Activated B cell treated with CpG ODN at 0.5 μM for 24 hours (primary cell): ENCODE measurements around the gene EPHA6. TPM values are rescaled to one million over a fixed set of nuclear protein-coding genes. Genes with fewer than 3 reads are reported as not detected.

Experiments used
- ATAC-seq: fragments of 200-7000 bp; cut with Tn5 transposase; one replicate; pipeline ENCODE4 v1.10.0; 2021; ENCODE audit warnings: low read depth, mild to moderate bottlenecking, moderate library complexity
- CTCF ChIA-PET: fragments of 350-600 bp; sonication (Branson Sonifier 250); formaldehyde crosslinking; loops from one replicate; lab custom pipeline; 2021; ENCODE audit warnings: antibody characterized with exemption; lab: Charles Lee
- POLR2A ChIA-PET: fragments of 350-600 bp; sonication (Branson Sonifier 250); formaldehyde crosslinking; loops from one replicate; lab custom pipeline; 2021; ENCODE audit warnings: antibody characterized with exemption; lab: Charles Lee
- DNase-seq: peaks from one replicate; pipeline ENCODE4 v3.0.0; 2022
- H3K27ac Mint-ChIP-seq: one replicate; pipeline ENCODE4 v1.8.0; 2020; ENCODE audit warnings: mixed read lengths
- H3K27me3 Mint-ChIP-seq: one replicate; pipeline ENCODE4 v1.8.0; 2021; ENCODE audit warnings: mixed read lengths
- H3K36me3 Mint-ChIP-seq: one replicate; pipeline ENCODE4 v1.8.0; 2021; ENCODE audit warnings: low read depth, mixed read lengths
- H3K4me1 Mint-ChIP-seq: one replicate; pipeline ENCODE4 v1.8.0; 2021; ENCODE audit warnings: mixed read lengths
- H3K4me3 Mint-ChIP-seq: one replicate; pipeline ENCODE4 v1.8.0; 2020; ENCODE audit warnings: mild to moderate bottlenecking, mixed read lengths
- H3K9me3 Mint-ChIP-seq: one replicate; pipeline ENCODE4 v1.8.0; 2020; ENCODE audit warnings: mixed read lengths
- CTCF ChIP-seq: fragments of 200-600 bp; IDR thresholded peaks from one replicate; pipeline ENCODE4 v1.8.0; 2022; ENCODE audit warnings: antibody characterized with exemption, mild to moderate bottlenecking
- intact Hi-C: fragments of 100-400 bp; cut with micrococcal nuclease; formaldehyde crosslinking; loops from one replicate; pipeline ENCODE4 v1.15.1; 2024
- total RNA-seq: library from RNA; stranded (reverse); gene quantifications from 2 replicates; pipeline ENCODE4 v1.2.3, GENCODE V29; 2022

EPHA6 gene
- total RNA-seq, 1 donor from 2014 or later: not detected

DNA sequence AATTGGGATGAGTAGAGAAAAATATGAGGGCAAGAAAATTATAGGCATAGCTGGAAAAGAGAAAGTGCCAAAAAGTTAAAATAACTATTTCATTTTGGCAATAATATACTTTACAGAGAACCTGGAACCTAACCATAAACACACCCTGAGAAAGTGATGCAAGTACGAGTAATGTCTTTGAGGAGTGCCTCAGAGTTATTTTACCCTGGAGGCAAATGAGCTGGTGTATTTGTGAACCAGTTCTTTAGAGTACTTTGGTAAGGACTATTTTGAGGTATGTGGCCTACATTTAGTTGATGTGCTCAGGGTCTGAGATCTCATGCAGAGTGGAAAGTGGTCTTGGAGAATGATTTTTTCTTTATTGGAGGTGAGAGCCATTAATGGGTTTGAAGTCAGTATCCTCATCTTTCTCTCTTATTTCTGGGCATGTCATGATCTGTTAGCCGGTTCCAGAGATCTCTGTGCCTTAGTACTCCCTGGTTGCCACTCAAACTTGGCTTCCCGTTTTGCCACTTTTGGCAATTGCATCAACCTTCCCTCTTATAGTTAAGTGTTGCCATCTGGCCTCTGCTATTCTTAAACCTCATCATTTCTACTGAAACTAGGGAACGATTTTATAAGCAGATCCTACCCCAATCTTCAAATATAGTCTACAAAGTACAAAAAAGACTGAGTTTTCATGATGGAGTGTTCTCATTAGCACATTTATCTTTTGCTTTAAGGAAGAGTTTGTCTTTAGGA is 145.7 kb downstream of the EPHA6 start:
- no peak for DNase-seq
- H3K27me3 Mint-ChIP-seq: no peaks in the 10 kb centered on the region
- ATAC-seq: no peak
- no peak overlapping the region for H3K4me3 Mint-ChIP-seq
- intact Hi-C loops: no loop called here
- no peak for TF ChIP-seq CTCF
- no peak overlapping the region for H3K27ac Mint-ChIP-seq
- H3K4me1 Mint-ChIP-seq: no peaks in the 10 kb centered on the region
- H3K9me3 Mint-ChIP-seq: no peaks in the 10 kb centered on the region
- POLR2A ChIA-PET: no interaction called here
- H3K36me3 Mint-ChIP-seq: no peaks in the 10 kb centered on the region
- CTCF ChIA-PET: no interaction called here

- no peaks in the 10 kb centered on the region for H3K27me3 Mint-ChIP-seq
- no peaks in the 10 kb centered on the region for H3K36me3 Mint-ChIP-seq
- no peaks in the 10 kb centered on the region for H3K4me1 Mint-ChIP-seq
- ChIA-PET POLR2A (no interaction called here), CTCF (no interaction called here)
- ATAC-seq: no peak
- DNase-seq: no peak
- no peak overlapping the region for H3K4me3 Mint-ChIP-seq
- TF ChIP-seq CTCF: no peak
- no peak overlapping the region for H3K27ac Mint-ChIP-seq
- H3K9me3 Mint-ChIP-seq: no peaks in the 10 kb centered on the region
- intact Hi-C loops: no loop called here
These were observed 146.4 kb downstream of the EPHA6 start for GRCh38 chr3:96960661-96961330.

- POLR2A ChIA-PET: no interaction called here
- intact Hi-C loops: no loop called here
- no peaks in the 10 kb centered on the region for H3K27me3 Mint-ChIP-seq
- no peak for ATAC-seq
- no peak for DNase-seq
- no peaks in the 10 kb centered on the region for H3K4me1 Mint-ChIP-seq
- H3K9me3 Mint-ChIP-seq: no peaks in the 10 kb centered on the region
- H3K4me3 Mint-ChIP-seq: no peak overlapping the region
- CTCF ChIA-PET: no interaction called here
- TF ChIP-seq CTCF: no peak
- H3K27ac Mint-ChIP-seq: no peak overlapping the region
- no peaks in the 10 kb centered on the region for H3K36me3 Mint-ChIP-seq
These were observed 147.2 kb downstream of the EPHA6 start for GRCh38 chr3:96961576-96961975.

- H3K27me3 Mint-ChIP-seq: no peaks in the 10 kb centered on the region
- POLR2A ChIA-PET: no interaction called here
These were observed 152.0 kb downstream of the EPHA6 start for GRCh38 chr3:96966181-96966929.

More at GRCh38 chr3:96966181-96966929, 152.0 kb downstream of the EPHA6 start:
- Mint-ChIP-seq H3K9me3 (no peaks in the 10 kb centered on the region), H3K27ac (no peak overlapping the region), H3K36me3 (no peaks in the 10 kb centered on the region), H3K4me3 (no peak overlapping the region), H3K4me1 (no peaks in the 10 kb centered on the region)
- no peak for ATAC-seq
- CTCF ChIA-PET: no interaction called here
- intact Hi-C loops: no loop called here
- DNase-seq: no peak
- TF ChIP-seq CTCF: no peak
